NCI-H510A (cell line): ENCODE results near the gene SCRG1.

Experiments used
- DNase-seq: peaks from one replicate; lab custom pipeline; 2025; lab: John Stamatoyannopoulos, UW

SCRG1 gene

GRCh38 chr4:173398779-173399415, at the start of gene SCRG1:
SCRG1 (minus strand) TSS chr4:173399116; CDS start chr4:173391414, 7,702 bp downstream.
- DNase-seq, result no peak

DNA sequence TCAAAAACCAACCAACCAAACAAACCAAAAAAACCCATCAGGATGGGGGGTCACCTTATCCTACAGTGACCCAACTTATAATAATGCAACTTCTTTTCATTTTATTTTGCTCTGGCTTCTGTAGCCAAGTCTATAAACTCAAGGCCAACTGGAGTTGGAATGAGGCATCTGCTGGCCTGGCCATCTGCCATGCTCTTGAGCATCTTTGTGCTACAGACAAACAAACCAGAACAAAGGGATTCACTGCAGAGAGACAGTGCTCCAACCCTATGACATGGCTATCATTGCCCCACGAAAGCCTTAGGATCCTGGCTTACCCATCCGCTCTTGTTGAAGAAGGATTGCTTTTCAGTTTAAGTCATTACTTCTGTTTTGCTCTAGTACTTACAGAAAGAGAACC, 49.2 kb upstream of the SCRG1 start:
- DNase-seq, result peak; percentile 26

DNA sequence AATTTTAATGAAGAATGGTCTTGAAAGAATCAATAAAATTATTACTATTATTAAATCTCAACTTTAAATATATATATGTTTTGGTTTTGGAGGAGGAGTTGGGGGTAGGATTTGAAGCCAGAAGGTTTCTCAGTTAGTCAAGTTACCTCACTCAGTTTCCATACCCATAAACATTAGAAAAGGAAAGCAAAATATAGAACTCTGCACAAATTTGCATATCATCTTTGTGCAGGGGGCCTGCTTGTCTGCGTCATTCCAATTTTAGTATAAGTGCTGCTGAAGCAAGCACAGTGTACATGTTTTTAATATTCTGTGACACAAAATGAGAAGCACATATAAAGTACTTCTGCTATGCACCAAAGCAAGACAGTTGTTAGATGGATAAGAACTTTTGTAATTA, 47.5 kb upstream of the SCRG1 start:
- DNase-seq, result no peak

- DNase-seq, result no peak
Observed at GRCh38 chr4:173443121-173443520, 44.2 kb upstream of the SCRG1 start.

- no peak for DNase-seq
Observed at GRCh38 chr4:173442223-173442932, 43.5 kb upstream of the SCRG1 start.

GRCh38 chr4:173440888-173441287, 42.0 kb upstream of the SCRG1 start:
- DNase-seq, result no peak

GRCh38 chr4:173436771-173437265, 37.9 kb upstream of the SCRG1 start:
- DNase-seq, result no peak

DNA sequence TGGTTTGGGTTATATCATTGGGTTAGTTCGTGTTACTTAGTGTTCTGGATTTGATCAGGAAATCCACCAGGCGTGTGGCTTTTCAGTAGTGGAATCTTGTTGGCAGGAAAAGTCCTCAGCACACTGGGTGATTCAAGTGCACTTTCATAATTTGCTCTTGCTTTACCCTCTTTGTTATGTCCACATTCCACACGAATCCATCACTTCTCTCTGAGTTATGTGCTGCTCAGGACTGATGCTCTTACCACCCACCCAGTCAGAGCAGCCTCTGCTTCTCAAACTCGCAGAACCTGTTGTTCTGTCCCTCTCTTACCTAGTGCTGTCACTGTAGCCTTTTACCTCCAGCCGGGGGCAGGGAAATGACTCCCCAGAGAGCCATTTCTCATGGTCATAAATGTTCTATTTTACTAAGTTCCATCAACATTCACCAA, 37.2 kb upstream of the SCRG1 start:
- peak; percentile 3 for DNase-seq

- DNase-seq, result no peak
Observed at GRCh38 chr4:173434231-173434630, 35.3 kb upstream of the SCRG1 start.

DNA sequence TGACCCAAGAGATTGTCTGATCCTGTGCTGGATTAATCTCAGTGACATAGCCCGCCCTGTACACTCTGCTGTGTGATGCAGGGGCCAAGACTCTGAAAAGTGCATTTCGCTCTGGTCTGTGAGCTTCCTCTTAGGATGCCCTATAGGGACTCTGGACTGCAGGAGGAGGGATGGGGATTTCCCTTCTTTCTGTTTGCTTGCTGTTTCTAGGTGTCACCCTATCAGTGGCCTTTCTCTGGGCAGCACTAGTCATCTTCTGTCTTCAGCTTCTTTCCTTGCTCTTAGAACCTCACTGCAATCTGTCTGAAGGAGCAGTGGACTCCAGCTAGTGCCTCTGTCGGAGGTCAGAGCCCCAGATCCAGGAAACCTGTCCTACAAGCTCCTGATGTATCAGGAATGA, 34.5 kb upstream of the SCRG1 start:
- no peak for DNase-seq

GRCh38 chr4:173432430-173432829, 33.5 kb upstream of the SCRG1 start:
- no peak for DNase-seq

- DNase-seq, result no peak
Observed at GRCh38 chr4:173426064-173426463, 27.1 kb upstream of the SCRG1 start.

GRCh38 chr4:173424899-173425805, 26.2 kb upstream of the SCRG1 start:
- DNase-seq, result no peak

DNA sequence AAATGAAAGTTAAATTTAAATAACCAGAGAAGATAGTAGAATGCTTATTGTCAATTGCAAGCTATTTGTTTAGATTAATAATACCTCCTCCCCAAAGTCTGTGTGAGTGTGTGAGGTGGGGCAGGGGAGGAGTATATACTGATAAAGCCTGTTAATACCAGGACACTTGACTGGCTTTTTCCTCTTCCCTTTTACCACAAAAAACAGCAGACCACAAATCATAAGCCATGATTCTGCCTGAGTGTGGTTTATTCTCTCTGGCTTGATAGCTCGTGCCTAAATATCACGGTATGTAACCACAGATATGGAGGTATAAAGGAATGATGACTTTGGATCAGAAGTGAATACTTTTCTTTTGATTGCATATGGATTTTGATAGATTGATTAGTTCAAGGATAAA, 21.9 kb upstream of the SCRG1 start:
- DNase-seq, result no peak

GRCh38 chr4:173420324-173420752, 21.4 kb upstream of the SCRG1 start:
- no peak for DNase-seq

- no peak for DNase-seq
Observed at GRCh38 chr4:173418639-173419038, 19.7 kb upstream of the SCRG1 start.

DNA sequence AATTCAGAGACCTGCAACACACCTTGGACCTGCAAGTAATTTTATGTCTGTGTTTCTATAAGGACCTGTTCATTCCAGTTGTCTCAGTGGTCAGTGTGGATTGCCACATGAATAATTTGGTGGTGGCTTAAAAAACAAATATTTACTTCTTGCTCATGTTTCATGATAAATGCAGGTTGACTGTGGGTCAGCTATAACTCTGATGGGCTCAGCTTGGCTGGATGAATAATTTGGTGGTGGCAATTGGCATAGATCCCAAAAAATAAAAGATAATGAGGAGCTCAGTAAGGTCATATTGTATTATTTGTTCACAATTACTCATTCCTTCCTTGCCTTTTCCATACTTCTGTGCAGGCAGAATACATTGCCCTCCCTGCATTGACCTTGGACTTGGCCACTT, 18.9 kb upstream of the SCRG1 start:
- no peak for DNase-seq

GRCh38 chr4:173415885-173416653, 17.2 kb upstream of the SCRG1 start:
- no peak for DNase-seq

DNA sequence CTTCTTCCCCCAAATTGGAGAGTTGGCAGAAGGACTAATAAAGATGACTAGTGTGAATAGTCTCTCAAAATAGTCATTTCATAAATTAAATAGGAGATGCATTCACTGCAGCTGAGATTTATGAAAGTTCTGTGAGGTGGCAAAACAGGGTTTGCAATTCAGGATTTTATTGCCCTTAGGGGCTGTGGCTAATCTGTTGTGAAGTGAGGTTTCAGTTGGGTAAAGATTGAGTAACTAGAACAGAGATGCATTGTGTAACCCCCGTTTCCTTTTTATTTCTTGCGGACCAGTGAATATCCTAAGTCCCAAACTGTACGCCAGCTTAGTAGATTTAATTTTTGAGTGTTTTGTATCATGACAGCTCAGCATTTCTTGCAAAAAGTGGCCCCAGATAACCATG, 16.2 kb upstream of the SCRG1 start:
- DNase-seq, result no peak

DNA sequence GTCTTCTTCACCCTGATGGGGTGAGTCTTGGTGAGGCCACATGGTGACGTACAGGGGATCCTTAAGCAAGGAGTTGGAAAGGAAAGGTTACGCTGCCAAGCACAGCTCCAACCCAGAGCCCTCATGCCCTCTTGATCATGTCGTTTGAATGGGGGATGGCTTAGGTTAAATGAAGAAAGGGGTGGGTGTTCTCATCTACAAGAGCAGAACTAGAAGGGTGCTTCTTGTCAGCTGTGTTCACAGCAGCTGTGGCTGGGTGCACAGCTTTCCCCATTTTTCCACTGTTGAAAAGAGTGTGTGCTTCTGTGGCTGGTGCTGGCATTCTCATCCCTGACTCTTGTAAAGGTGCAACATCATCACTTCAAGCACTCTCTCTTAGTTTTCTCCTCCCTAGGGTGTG, 15.5 kb upstream of the SCRG1 start:
- no peak for DNase-seq

- DNase-seq, result no peak
Observed at GRCh38 chr4:173413036-173413435, 14.1 kb upstream of the SCRG1 start.
